Thyroid gland (tissue), 4 donors: Measurements from ENCODE around the gene SMIM35. TPM values are rescaled to one million over a fixed set of nuclear protein-coding genes. Genes with fewer than 3 reads are reported as not detected.

Source experiments
- DNase-seq, 2 donors: peaks; one replicate each; pipeline ENCODE4 v3.0.0-alpha.2; 2019
- H3K27ac ChIP-seq, 3 donors: fragments of 200-600 bp; sonication (generic); 1 replicate in 2 of 3; 2 replicates in 1 of 3; pipeline ENCODE4 v1.5.1; 2016 to 2019; ENCODE audit warnings: mild to moderate bottlenecking in 1 of 3, moderate library complexity in 1 of 3
- H3K27me3 ChIP-seq: fragments of 200-600 bp; sonication (generic); one replicate; pipeline ENCODE4 v1.5.1; 2019
- H3K36me3 ChIP-seq, 2 donors: fragments of 200-600 bp; sonication (generic); one replicate each; pipeline ENCODE4 v1.5.1; 2016 to 2019
- H3K4me1 ChIP-seq, 2 donors: fragments of 200-600 bp; sonication (generic); one replicate each; pipeline ENCODE4 v1.5.1; 2017 to 2019
- H3K4me3 ChIP-seq, 3 donors: fragments of 200-600 bp; sonication (generic); replicated peaks in 1 of 3; 1 replicate in 2 of 3; 2 replicates in 1 of 3; pipeline ENCODE4 v1.5.1; 2016; ENCODE audit warnings: mild to moderate bottlenecking in 1 of 3
- H3K9me3 ChIP-seq: fragments of 200-600 bp; sonication (generic); one replicate; pipeline ENCODE4 v1.5.1; 2017
- POLR2A ChIP-seq, 2 donors: fragments of 450-650 bp; IDR thresholded peaks; one replicate each; pipeline ENCODE4 v1.6.1; 2017; ENCODE audit warnings: antibody characterized with exemption in 2 of 2, mild to moderate bottlenecking in 2 of 2, moderate library complexity in 1 of 2
- WGBS, 2 donors: methylation state at CpG; one replicate each; pipeline ENCODE4 v1.1.5; 2017; 5-methylcytosine and 5-hydroxymethylcytosine counted together
- intact Hi-C: fragments of 100-400 bp; cut with DNase I; formaldehyde crosslinking; loops from one replicate; pipeline ENCODE4 v1.15.1; 2023
- total RNA-seq, 4 donors: library from RNA; depleted of rRNA; stranded (reverse); fragments of >200 nt; gene quantifications; one replicate each; pipeline ENCODE4 v1.2.3, GENCODE V29; 2016
- TF ChIP-seq, protein P1 (sequence below), 6 experiments: fragments of 200-600 bp in 3 of 6; fragments of 450-650 bp in 3 of 6; sonication (generic) in 3 of 6; IDR thresholded peaks; one replicate each; pipeline ENCODE4 v1.5.1; 2016 to 2019; ENCODE audit warnings: antibody characterized with exemption in 6 of 6, mild to moderate bottlenecking in 2 of 6, inconsistent platforms in 1 of 6, moderate library complexity in 1 of 6

SMIM35 gene
- total RNA-seq, 4 donors from 2014 or later = not detected

DNA sequence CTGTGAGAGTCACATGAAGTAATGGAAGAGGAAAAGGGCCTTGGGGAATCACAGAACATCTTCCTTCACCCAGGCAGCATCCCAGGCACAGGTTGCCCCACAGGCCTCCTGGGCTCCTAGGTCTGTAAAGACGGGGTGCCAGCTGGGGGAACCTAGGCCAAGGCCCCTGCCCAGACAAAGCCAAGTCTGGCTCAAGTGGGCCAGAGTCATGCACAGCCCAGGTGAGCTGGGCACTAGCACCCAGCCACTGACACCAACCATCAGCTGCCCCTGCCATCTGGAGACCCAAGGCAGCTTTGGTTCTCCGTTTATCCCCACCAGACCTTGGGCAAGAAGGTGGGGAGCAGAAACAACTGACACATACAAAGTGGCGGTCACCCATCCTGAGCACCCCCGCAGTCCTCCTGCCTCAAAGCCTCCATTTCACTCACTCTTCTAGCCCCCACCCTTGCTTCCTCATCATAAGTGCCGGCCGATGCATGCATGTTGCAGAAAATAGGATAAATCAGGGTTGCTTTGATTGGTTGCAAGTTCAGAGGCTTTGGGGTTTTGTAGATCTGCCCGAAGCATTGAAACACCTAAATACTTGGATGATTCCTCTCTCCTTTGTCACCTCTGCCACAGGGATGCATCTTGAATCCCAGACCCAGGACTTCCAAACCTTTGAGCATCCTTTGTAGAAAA is 36.4 kb downstream of the SMIM35 start:
- no peak overlapping the region for H3K27ac ChIP-seq
- H3K4me1 ChIP-seq = no peaks in the 10 kb centered on the region
- DNase-seq = no peak
- no peaks in the 10 kb centered on the region for H3K36me3 ChIP-seq
- TF ChIP-seq POLR2A (IDR thresholded peaks at IDR 0.05) = no peak
- TF ChIP-seq, protein P1, sequence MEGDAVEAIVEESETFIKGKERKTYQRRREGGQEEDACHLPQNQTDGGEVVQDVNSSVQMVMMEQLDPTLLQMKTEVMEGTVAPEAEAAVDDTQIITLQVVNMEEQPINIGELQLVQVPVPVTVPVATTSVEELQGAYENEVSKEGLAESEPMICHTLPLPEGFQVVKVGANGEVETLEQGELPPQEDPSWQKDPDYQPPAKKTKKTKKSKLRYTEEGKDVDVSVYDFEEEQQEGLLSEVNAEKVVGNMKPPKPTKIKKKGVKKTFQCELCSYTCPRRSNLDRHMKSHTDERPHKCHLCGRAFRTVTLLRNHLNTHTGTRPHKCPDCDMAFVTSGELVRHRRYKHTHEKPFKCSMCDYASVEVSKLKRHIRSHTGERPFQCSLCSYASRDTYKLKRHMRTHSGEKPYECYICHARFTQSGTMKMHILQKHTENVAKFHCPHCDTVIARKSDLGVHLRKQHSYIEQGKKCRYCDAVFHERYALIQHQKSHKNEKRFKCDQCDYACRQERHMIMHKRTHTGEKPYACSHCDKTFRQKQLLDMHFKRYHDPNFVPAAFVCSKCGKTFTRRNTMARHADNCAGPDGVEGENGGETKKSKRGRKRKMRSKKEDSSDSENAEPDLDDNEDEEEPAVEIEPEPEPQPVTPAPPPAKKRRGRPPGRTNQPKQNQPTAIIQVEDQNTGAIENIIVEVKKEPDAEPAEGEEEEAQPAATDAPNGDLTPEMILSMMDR (IDR thresholded peaks at IDR 0.05) = no peak
- no peaks in the 10 kb centered on the region for H3K27me3 ChIP-seq
- no peaks in the 10 kb centered on the region for H3K9me3 ChIP-seq
- no peak overlapping the region for H3K4me3 ChIP-seq
- intact Hi-C loops = loop anchor here (5.0 kb wide), 3 partner anchors 103 to 623 kb away; no protein-coding TSS in a partner anchor
- WGBS, 2 donors = 96% methylated on average over 6 to 7 of the region's 7 CpGs

DNA sequence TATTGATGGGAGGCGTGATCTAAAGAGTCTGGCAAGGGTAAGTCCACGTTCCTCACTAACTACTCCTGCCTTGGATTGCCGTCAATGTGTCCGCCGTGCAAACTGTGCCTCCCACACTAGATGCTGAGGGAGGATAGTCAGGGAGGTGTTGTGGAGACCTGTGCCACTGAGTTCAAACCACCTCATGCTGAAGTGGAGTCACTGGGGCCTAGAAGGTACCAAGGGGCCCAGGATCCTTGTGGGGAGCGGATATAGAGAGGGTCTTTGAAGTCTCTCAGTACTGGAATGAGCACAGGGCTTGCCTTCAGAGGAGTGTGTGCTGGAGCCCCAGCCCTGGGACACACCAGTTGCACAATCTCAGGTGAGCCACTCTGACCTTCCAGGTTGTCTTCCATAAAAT is 37.0 kb downstream of the SMIM35 start:
- Histone ChIP-seq H3K27ac (no peak overlapping the region), H3K36me3 (no peaks in the 10 kb centered on the region), H3K9me3 (no peaks in the 10 kb centered on the region), H3K4me1 (no peaks in the 10 kb centered on the region), H3K4me3 (no peak overlapping the region), H3K27me3 (no peaks in the 10 kb centered on the region)
- no peak for TF ChIP-seq POLR2A (IDR thresholded peaks at IDR 0.05)
- intact Hi-C loops = loop anchor here (5.0 kb wide), 3 partner anchors 102 to 622 kb away; no protein-coding TSS in a partner anchor
- no peak for DNase-seq
- 92 to 95% methylated on average over 6 of the region's 6 CpGs for WGBS, 2 donors

DNA sequence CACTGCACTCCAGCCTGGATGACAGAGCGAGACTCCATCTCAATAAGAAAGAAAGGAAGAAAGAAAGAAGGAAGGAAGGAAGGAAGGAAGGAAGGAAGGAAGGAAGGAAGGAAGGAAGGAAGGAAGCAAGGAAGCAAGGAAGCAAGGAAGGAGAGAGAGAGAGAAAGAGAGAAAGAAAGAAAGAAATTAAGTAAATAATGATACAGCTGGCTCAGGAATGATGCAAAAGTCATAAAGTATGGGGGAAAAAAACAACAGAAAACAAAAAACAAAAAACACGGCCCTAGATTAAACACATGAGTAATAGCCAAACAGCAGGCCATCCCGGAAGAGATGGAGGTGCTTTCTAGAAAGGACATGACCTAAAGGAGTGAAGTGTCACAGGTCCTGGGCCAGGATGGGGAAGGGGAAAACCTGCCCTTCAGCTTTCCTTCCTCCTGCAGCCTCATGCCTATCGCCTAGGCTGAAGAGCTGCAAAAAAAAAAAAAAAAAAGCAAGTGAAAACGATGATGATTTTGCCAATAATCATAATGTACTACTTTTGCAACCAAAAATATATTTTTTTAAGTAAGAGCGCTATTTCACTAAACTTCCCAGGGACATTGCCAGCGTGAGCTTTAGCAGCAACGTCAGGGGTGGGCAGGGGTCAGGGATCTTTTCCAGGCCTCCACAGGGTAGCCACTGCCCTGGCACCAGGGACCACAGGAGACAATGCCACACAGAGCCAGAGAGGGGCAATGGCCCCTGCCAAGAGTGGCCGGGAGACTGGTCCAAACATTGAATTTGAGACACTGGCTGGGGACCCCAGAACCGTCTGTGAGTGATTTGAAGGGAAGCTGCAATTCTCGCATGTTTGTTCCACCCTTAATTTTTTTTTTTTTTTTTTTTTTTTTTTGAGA is 38.0 kb downstream of the SMIM35 start:
- DNase-seq = no peak
- TF ChIP-seq, protein P1 (IDR thresholded peaks at IDR 0.05) = no peak
- no peak for TF ChIP-seq POLR2A (IDR thresholded peaks at IDR 0.05)
- no peaks in the 10 kb centered on the region for H3K4me1 ChIP-seq
- no peaks in the 10 kb centered on the region for H3K27me3 ChIP-seq
- H3K4me3 ChIP-seq = no peak overlapping the region
- no peaks in the 10 kb centered on the region for H3K36me3 ChIP-seq
- 70 to 73% methylated on average over 11 of the region's 11 CpGs for WGBS, 2 donors
- H3K9me3 ChIP-seq = no peaks in the 10 kb centered on the region
- intact Hi-C loops = no loop called here
- H3K27ac ChIP-seq = no peak overlapping the region

DNA sequence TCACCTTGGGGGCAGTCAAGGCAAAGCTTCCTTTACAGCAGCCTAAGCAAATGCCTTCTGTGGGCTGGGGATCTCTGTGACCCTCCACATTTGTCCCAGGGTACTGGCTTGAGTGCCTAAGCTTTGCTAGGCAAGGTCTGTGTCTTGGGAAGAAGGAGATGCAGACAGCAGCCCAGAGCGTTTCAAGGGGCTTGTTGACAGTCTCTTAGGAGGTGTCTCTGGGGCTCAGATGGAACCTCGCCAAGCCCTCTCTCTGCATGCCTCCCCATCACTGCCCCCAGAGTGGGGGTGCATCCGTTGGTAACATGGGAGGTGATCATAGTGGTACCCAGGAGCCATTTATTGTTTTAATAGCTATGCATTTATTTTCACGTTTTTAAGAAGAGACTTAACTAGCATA is 39.0 kb downstream of the SMIM35 start:
- TF ChIP-seq, protein P1 (IDR thresholded peaks at IDR 0.05) = no peak
- TF ChIP-seq POLR2A (IDR thresholded peaks at IDR 0.05) = no peak
- DNase-seq = no peak
- H3K4me1 ChIP-seq = no peaks in the 10 kb centered on the region
- H3K9me3 ChIP-seq = no peaks in the 10 kb centered on the region
- H3K27ac ChIP-seq = no peak overlapping the region
- intact Hi-C loops = no loop called here
- WGBS, 2 donors = 64 to 65% methylated on average over 4 of the region's 4 CpGs
- no peak overlapping the region for H3K4me3 ChIP-seq
- no peaks in the 10 kb centered on the region for H3K36me3 ChIP-seq
- H3K27me3 ChIP-seq = no peaks in the 10 kb centered on the region

DNA sequence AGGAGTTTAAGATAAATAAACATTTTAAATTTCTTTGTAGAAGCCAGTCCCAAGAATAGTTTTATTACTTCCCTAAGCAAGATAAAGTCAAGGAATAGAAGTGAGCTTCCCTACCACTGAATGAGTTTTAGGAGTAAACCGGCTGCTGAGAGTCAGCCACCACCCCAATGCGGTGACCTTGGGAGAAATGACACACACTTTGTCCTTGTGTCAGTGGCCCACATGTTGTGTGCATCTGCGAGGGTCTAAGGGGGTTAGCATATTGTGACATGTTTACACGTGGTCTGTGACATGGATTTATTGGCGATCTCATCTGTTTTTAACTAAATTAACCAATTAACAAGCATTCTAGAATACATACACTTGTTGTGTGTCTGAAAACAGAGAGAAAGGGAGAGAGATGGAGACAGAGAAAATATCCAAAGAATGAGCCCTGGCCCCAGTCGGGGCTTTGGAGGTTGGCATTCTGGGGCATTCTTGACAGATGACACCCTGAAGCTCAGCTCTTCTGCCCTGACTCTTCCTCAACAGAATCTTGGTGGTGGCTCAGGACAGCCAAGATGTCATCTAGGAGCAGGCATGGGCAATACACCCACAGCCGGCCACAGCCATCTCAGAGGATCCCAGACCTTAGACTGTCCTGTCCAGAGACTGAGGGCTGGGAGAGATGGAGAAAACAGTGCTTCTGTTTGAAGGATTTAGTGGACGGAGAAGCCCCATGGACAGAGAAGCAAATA is 39.6 kb downstream of the SMIM35 start:
- DNase-seq = no peak
- Histone ChIP-seq H3K4me3 (no peak overlapping the region), H3K27ac (no peak overlapping the region), H3K4me1 (no peaks in the 10 kb centered on the region), H3K36me3 (no peaks in the 10 kb centered on the region), H3K27me3 (no peaks in the 10 kb centered on the region), H3K9me3 (no peaks in the 10 kb centered on the region)
- WGBS, 2 donors = 91% methylated on average over 8 of the region's 8 CpGs
- intact Hi-C loops = no loop called here
- TF ChIP-seq POLR2A (IDR thresholded peaks at IDR 0.05) = no peak
- TF ChIP-seq, protein P1 (IDR thresholded peaks at IDR 0.05) = no peak
